H1 (cell line): Measurements from ENCODE around the gene FGF10. TPM values are rescaled to one million over a fixed set of nuclear protein-coding genes. Genes with fewer than 3 reads are reported as not detected.

Source experiments
- CTCF ChIA-PET: fragments of 300-600 bp; sonication (Branson Sonifier 250); formaldehyde crosslinking; loops from one replicate; lab custom pipeline; 2021; ENCODE audit not compliant: partially characterized antibody; lab: Charles Lee
- POLR2A ChIA-PET: fragments of 300-600 bp; sonication (Branson Sonifier 250); formaldehyde crosslinking; loops from one replicate; lab custom pipeline; 2021; ENCODE audit warnings: inconsistent platforms; ENCODE audit not compliant: partially characterized antibody; lab: Charles Lee
- DNase-seq, 2 experiments: peaks; one replicate each; pipeline versions ENCODE4 v3.0.0 to v3.0.0-alpha.2; 2010 to 2022; ENCODE audit warnings: low spot score in 2 of 2, low read depth in 1 of 2, mixed read lengths in 1 of 2
- FAIRE-seq: peaks from 2 replicates; lab custom pipeline; 2011; peaks lifted over from hg19 to GRCh38; lab: Jason Lieb, UNC
- H2AFZ ChIP-seq: 2 replicates; pipeline ENCODE4 v1.8.1; 2012; ENCODE audit warnings: low read length, inconsistent platforms
- H2AK5ac ChIP-seq: 2 replicates; pipeline ENCODE4 v1.6.1; 2013; ENCODE audit warnings: low read depth, low read length
- H2BK120ac ChIP-seq: replicated peaks from 2 replicates; pipeline ENCODE3; 2013; ENCODE audit warnings: low read depth, low read length, inconsistent platforms
- H2BK12ac ChIP-seq: 2 replicates; pipeline ENCODE4 v1.6.1; 2013; ENCODE audit warnings: low read depth, low read length
- H2BK15ac ChIP-seq: 2 replicates; pipeline ENCODE4 v1.6.1; 2013; ENCODE audit warnings: low read length
- H2BK20ac ChIP-seq: 2 replicates; pipeline ENCODE4 v1.6.1; 2013; ENCODE audit warnings: low read length
- H2BK5ac ChIP-seq: 2 replicates; pipeline ENCODE4 v1.6.1; 2013; ENCODE audit warnings: low read depth, low read length
- H3K14ac ChIP-seq: 2 replicates; pipeline ENCODE4 v1.6.1; 2013; ENCODE audit warnings: inconsistent platforms; ENCODE audit not compliant: insufficient read length
- H3K18ac ChIP-seq: 2 replicates; pipeline ENCODE4 v1.6.1; 2013; ENCODE audit warnings: low read length; ENCODE audit errors: extremely low read depth
- H3K23ac ChIP-seq: 2 replicates; pipeline ENCODE4 v1.6.1; 2013; ENCODE audit warnings: inconsistent platforms; ENCODE audit not compliant: insufficient read length
- H3K23me2 ChIP-seq: 2 replicates; pipeline ENCODE4 v1.6.1; 2013; ENCODE audit warnings: low read depth, low read length
- H3K27ac ChIP-seq: 2 replicates; pipeline ENCODE4 v1.6.1; 2011; ENCODE audit warnings: low read depth, low read length, inconsistent platforms
- H3K27me3 ChIP-seq, 4 experiments: replicated peaks in 1 of 4; 1 replicate in 1 of 4; 2 replicates in 3 of 4; pipeline versions ENCODE4 v1.6.1 to v1.8.1; 2011 to 2013; ENCODE audit warnings: low read length in 3 of 4, mild to moderate bottlenecking in 3 of 4, inconsistent platforms in 2 of 4, mixed read lengths in 2 of 4, moderate library complexity in 1 of 4; ENCODE audit not compliant: control insufficient read depth in 3 of 4, insufficient read depth in 3 of 4; ENCODE audit errors: extremely low read depth in 1 of 4
- H3K36me3 ChIP-seq, 4 experiments: 2 replicates each; pipeline versions ENCODE4 v1.6.1 to v1.8.1; 2011 to 2013; ENCODE audit warnings: mild to moderate bottlenecking in 4 of 4, low read length in 3 of 4, moderate library complexity in 2 of 4, control low read depth in 1 of 4, inconsistent platforms in 1 of 4; ENCODE audit not compliant: insufficient read depth in 4 of 4, control insufficient read depth in 2 of 4
- H3K4ac ChIP-seq: replicated peaks from 2 replicates; pipeline ENCODE3; 2013; ENCODE audit warnings: low read length, low read depth, mixed read lengths, inconsistent platforms; ENCODE audit not compliant: insufficient read length
- H3K4me1 ChIP-seq, 4 experiments: replicated peaks in 1 of 4; 1 replicate in 1 of 4; 2 replicates in 3 of 4; pipeline versions ENCODE4 v1.6.1 to v1.8.1; 2011 to 2013; ENCODE audit warnings: low read length in 3 of 4, inconsistent platforms in 2 of 4, mixed read lengths in 1 of 4; ENCODE audit not compliant: insufficient read depth in 4 of 4, control insufficient read depth in 3 of 4
- H3K4me2 ChIP-seq, 2 experiments: 2 replicates each; pipeline versions ENCODE4 v1.6.1 to v1.8.1; 2011 to 2013; ENCODE audit warnings: low read depth in 2 of 2, low read length in 2 of 2, control low read depth in 1 of 2, inconsistent platforms in 1 of 2, mild to moderate bottlenecking in 1 of 2; ENCODE audit not compliant: insufficient read depth in 1 of 2
- H3K4me3 ChIP-seq, 4 experiments: fragments of 200-600, 300-600 bp in 1 of 4; sonication (generic), shearing (Covaris generic), sonication (Bioruptor Twin) in 1 of 4; 2 replicates each; pipeline versions ENCODE4 v1.5.1 to v1.8.1; 2011 to 2016; ENCODE audit warnings: low read length in 4 of 4, low read depth in 3 of 4, control low read depth in 2 of 4, inconsistent platforms in 2 of 4, mild to moderate bottlenecking in 2 of 4, mixed read lengths in 1 of 4, moderate library complexity in 1 of 4; ENCODE audit not compliant: insufficient read depth in 2 of 4; ENCODE audit errors: extremely low read depth in 1 of 4
- H3K56ac ChIP-seq: replicated peaks from 2 replicates; pipeline ENCODE3; 2013; ENCODE audit warnings: low read depth, mild to moderate bottlenecking, mixed read lengths, low read length, inconsistent platforms; ENCODE audit not compliant: insufficient read length
- H3K79me1 ChIP-seq: 2 replicates; pipeline ENCODE4 v1.6.1; 2013; ENCODE audit warnings: low read depth, low read length, control low read depth
- H3K79me2 ChIP-seq, 2 experiments: 2 replicates each; pipeline versions ENCODE4 v1.6.1 to v1.8.1; 2012 to 2013; ENCODE audit warnings: low read length in 2 of 2, mild to moderate bottlenecking in 2 of 2, inconsistent platforms in 1 of 2; ENCODE audit not compliant: insufficient read depth in 2 of 2, control insufficient read depth in 1 of 2
- H3K9ac ChIP-seq, 4 experiments: replicated peaks in 1 of 4; 1 replicate in 1 of 4; 2 replicates in 3 of 4; pipeline versions ENCODE4 v1.6.1 to v1.8.1; 2011 to 2013; ENCODE audit warnings: low read depth in 3 of 4, low read length in 3 of 4, control low read depth in 2 of 4, mild to moderate bottlenecking in 2 of 4, moderate library complexity in 2 of 4, inconsistent platforms in 1 of 4; ENCODE audit errors: extremely low read depth in 1 of 4
- H3K9me3 ChIP-seq, 2 experiments: 2 replicates each; pipeline versions ENCODE4 v1.6.1 to v1.8.1; 2012 to 2013; ENCODE audit warnings: mild to moderate bottlenecking in 2 of 2, moderate library complexity in 2 of 2, control low read depth in 1 of 2, inconsistent platforms in 1 of 2, low read depth in 1 of 2, low read length in 1 of 2, mixed read lengths in 1 of 2; ENCODE audit not compliant: insufficient read depth in 2 of 2
- H4K20me1 ChIP-seq, 2 experiments: replicated peaks in 1 of 2; 2 replicates each; pipeline versions ENCODE3 to v1.8.1; 2011 to 2013; ENCODE audit warnings: inconsistent platforms in 2 of 2, low read length in 2 of 2, mild to moderate bottlenecking in 1 of 2; ENCODE audit not compliant: insufficient read depth in 2 of 2, control insufficient read depth in 1 of 2
- H4K5ac ChIP-seq: 2 replicates; pipeline ENCODE4 v1.6.1; 2013; ENCODE audit warnings: low read length, low read depth, mixed read lengths, inconsistent platforms; ENCODE audit not compliant: insufficient read length
- H4K8ac ChIP-seq: 2 replicates; pipeline ENCODE4 v1.8.0; 2013; ENCODE audit warnings: mild to moderate bottlenecking, moderate library complexity, low read length, inconsistent platforms; ENCODE audit not compliant: insufficient read depth; ENCODE audit errors: extremely low read depth
- H4K91ac ChIP-seq: replicated peaks from 2 replicates; pipeline ENCODE3; 2013; ENCODE audit warnings: low read length, mixed read lengths, inconsistent platforms; ENCODE audit not compliant: insufficient read length
- KDM1A ChIP-seq: fragments of 200-600, 300-600 bp; sonication (generic); IDR thresholded peaks from 2 replicates; pipeline ENCODE4 v1.7.1; 2016; ENCODE audit warnings: mild to moderate bottlenecking, low read length, borderline replicate concordance
- RAD21 ChIP-seq, 2 experiments: IDR thresholded peaks in 1 of 2; conservative IDR thresholded peaks in 1 of 2; 2 replicates each; pipeline ENCODE4 v1.6.1; 2011; ENCODE audit warnings: low read depth in 2 of 2, low read length in 2 of 2, improper control_type of control experiment in 1 of 2, inconsistent platforms in 1 of 2, mild to moderate bottlenecking in 1 of 2, moderate library complexity in 1 of 2
- RBBP5 ChIP-seq: IDR thresholded peaks from 2 replicates; pipeline ENCODE4 v1.7.1; 2012; ENCODE audit warnings: low read depth, mild to moderate bottlenecking, inconsistent platforms, low read length, moderate library complexity, borderline replicate concordance
- SUZ12 ChIP-seq: fragments of 200-600 bp; sonication (generic); IDR thresholded peaks from 2 replicates; pipeline ENCODE4 v1.6.1; 2012; ENCODE audit warnings: mild to moderate bottlenecking, inconsistent platforms, low read length, moderate library complexity, mixed read lengths
- TBP ChIP-seq: IDR thresholded peaks from 2 replicates; pipeline ENCODE4 v1.6.1; 2011; ENCODE audit warnings: low read depth, low read length, improper control_type of control experiment
- WGBS, 2 experiments: shearing (Covaris generic) in 1 of 2; methylation state at CpG; one replicate each; pipeline versions ENCODE4 v1.1.6 to v1.1.7; 2013 to 2015; ENCODE audit warnings: low lambda C conversion rate in 2 of 2, mixed read lengths in 2 of 2, inconsistent platforms in 1 of 2, low coverage in 1 of 2, missing lambda C conversion rate in 1 of 2; ENCODE audit not compliant: insufficient replicate concordance in 2 of 2, insufficient coverage in 1 of 2, insufficient read length in 1 of 2; ENCODE audit errors: extremely low coverage in 1 of 2, missing lambda C conversion rate in 1 of 2; 5-methylcytosine and 5-hydroxymethylcytosine counted together
- long read RNA-seq, 2 experiments: library from RNA in 1 of 2; library from capped mRNA in 1 of 2; stranded (forward); transcript quantifications; one replicate each; pipeline ENCODE4 v2.0.0, GENCODE V29; 2021; ENCODE audit warnings: inconsistent platforms in 1 of 2
- polyA minus RNA-seq, 3 experiments: library from RNA; depleted of rRNA, polyadenylated mRNA; stranded (reverse); fragments of >200 nt; gene quantifications; 1 replicate in 2 of 3; 2 replicates in 1 of 3; pipeline ENCODE4 v1.2.3, GENCODE V29; 2011
- polyA plus RNA-seq, 7 experiments: library from polyadenylated mRNA; depleted of rRNA in 3 of 7; stranded (reverse) in 5 of 7; unstranded in 2 of 7; fragments of >200 nt in 5 of 7; fragments of 200-250 nt in 2 of 7; gene quantifications; 1 replicate in 5 of 7; 2 replicates in 1 of 7; 4 replicates in 1 of 7; pipeline versions ENCODE4 v1.2.1 to v1.2.3, GENCODE V29; 2011 to 2013; ENCODE audit warnings: missing spikeins in 2 of 7, mixed read lengths in 2 of 7
- total RNA-seq: library from RNA; stranded (reverse); fragmentation: NEBNext Ultra II Directional; extraction: Animal tissue kit (Norgen Biotek cat#: 25700); gene quantifications from 2 replicates; pipeline ENCODE4 v1.2.1, GENCODE V29; 2021
- TF ChIP-seq, protein P1 (sequence below), 3 experiments: IDR thresholded peaks; 1 replicate in 2 of 3; 2 replicates in 1 of 3; pipeline versions ENCODE4 v1.5.1 to v1.6.1; 2011; ENCODE audit warnings: low read length in 3 of 3, mild to moderate bottlenecking in 3 of 3, inconsistent platforms in 2 of 3, low read depth in 1 of 3, moderate library complexity in 1 of 3; ENCODE audit not compliant: insufficient read depth in 1 of 3; ENCODE audit errors: control extremely low read depth in 1 of 3

FGF10 gene
- total RNA-seq (0.42 and 0.54 TPM in 2 replicates), polyA plus RNA-seq (2011; rRNA removed) (0.06 and 0.09 TPM in 2 replicates), polyA minus RNA-seq (2011; rRNA and poly(A)+ RNA removed) (0.16 and 0.39 TPM in 2 replicates)
- 0.10 TPM for polyA plus RNA-seq (2011; cell fraction: cytosol; rRNA removed)
- polyA plus RNA-seq (2011; cell fraction: nucleus; rRNA removed) = 0.10 TPM
- polyA plus RNA-seq (2012, experiment 1 of 2) = 0.08 TPM in 1 of 4 replicates, not detected in the others
- not detected for polyA plus RNA-seq (2012, experiment 2 of 2)
- 0.26 TPM for polyA plus RNA-seq (2013, experiment 1 of 2)
- 0.29 TPM for polyA plus RNA-seq (2013, experiment 2 of 2)
- not detected for polyA minus RNA-seq (2011; cell fraction: cytosol; rRNA and poly(A)+ RNA removed)
- polyA minus RNA-seq (2011; cell fraction: nucleus; rRNA and poly(A)+ RNA removed) = 0.30 TPM
- long read RNA-seq, experiment 1 = 0 reads
- long read RNA-seq, experiment 2, partial matches to known transcripts = 0 of 1 reads
- long read RNA-seq, experiment 2, other reads (novel, unspliced or antisense) = 0 of 1 reads

- H4K91ac ChIP-seq = no peak within 1 kb of the TSS
- no peak within 1 kb of the TSS for H3K14ac ChIP-seq
- peak within 1 kb of the TSS; percentile 96 for H2AFZ ChIP-seq
- H4K8ac ChIP-seq = no peak within 1 kb of the TSS
- H4K20me1 ChIP-seq = no peaks in the 10 kb centered on the region
- H2BK12ac ChIP-seq = no peak within 1 kb of the TSS
- no peak within 1 kb of the TSS for H2BK5ac ChIP-seq
- H3K79me1 ChIP-seq = no peaks in the 10 kb centered on the region
- no peak within 1 kb of the TSS for H3K27ac ChIP-seq
- H4K5ac ChIP-seq = no peak within 1 kb of the TSS
- CTCF ChIA-PET = interaction anchor here (0.6 to 1.2 kb wide), 2 partner anchors 42 to 57 kb away, joined by 3 to 4 read pairs; no protein-coding TSS in a partner anchor
- DNase-seq = peak; percentile 33 to 69
- FAIRE-seq = no peak
- POLR2A ChIA-PET = no interaction called here
- peaks cover 6 to 32% (median 25%) of the 10 kb centered on the region in 4 experiments for H3K27me3 ChIP-seq
- H2BK20ac ChIP-seq = peak within 1 kb of the TSS; percentile 21; the same call in 1 of the 2 replicates
- peak within 1 kb of the TSS; percentile 83 to 96 for H3K4me2 ChIP-seq
- no peak within 1 kb of the TSS for H3K4ac ChIP-seq
- H3K9ac ChIP-seq = peak within 1 kb of the TSS in 1 of 4 experiments; percentile 32; a peak in 2 of 7 replicates
- no peak within 1 kb of the TSS for H2BK15ac ChIP-seq
- 1% methylated on average over 25 of the region's 35 CpGs; no CpG with 5 or more reads in 1 of the 2 experiments for WGBS, 2 experiments
- no peak within 1 kb of the TSS for H2AK5ac ChIP-seq
- peak within 1 kb of the TSS; percentile 56 to 72 (median 61) for H3K4me3 ChIP-seq
- peaks cover 16% of the 10 kb centered on the region for H3K23me2 ChIP-seq
- no peaks in the 10 kb centered on the region for H3K36me3 ChIP-seq
- no peak within 1 kb of the TSS for H2BK120ac ChIP-seq
- H3K79me2 ChIP-seq = no peaks in the 10 kb centered on the region
- no peak within 1 kb of the TSS for H3K23ac ChIP-seq
- no peak within 1 kb of the TSS; the same call in 1 of the 2 replicates for H3K18ac ChIP-seq
- H3K56ac ChIP-seq = no peak within 1 kb of the TSS
- H3K4me1 ChIP-seq = peaks cover 2 to 11% (median 4%) of the 10 kb centered on the region in 4 experiments; a peak in 5 of 7 replicates
- H3K9me3 ChIP-seq = no peaks in the 10 kb centered on the region
- TF ChIP-seq, protein P1, sequence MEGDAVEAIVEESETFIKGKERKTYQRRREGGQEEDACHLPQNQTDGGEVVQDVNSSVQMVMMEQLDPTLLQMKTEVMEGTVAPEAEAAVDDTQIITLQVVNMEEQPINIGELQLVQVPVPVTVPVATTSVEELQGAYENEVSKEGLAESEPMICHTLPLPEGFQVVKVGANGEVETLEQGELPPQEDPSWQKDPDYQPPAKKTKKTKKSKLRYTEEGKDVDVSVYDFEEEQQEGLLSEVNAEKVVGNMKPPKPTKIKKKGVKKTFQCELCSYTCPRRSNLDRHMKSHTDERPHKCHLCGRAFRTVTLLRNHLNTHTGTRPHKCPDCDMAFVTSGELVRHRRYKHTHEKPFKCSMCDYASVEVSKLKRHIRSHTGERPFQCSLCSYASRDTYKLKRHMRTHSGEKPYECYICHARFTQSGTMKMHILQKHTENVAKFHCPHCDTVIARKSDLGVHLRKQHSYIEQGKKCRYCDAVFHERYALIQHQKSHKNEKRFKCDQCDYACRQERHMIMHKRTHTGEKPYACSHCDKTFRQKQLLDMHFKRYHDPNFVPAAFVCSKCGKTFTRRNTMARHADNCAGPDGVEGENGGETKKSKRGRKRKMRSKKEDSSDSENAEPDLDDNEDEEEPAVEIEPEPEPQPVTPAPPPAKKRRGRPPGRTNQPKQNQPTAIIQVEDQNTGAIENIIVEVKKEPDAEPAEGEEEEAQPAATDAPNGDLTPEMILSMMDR (IDR thresholded peaks at IDR 0.05; ENCODE audit: control extremely low read depth in 1 of 3, insufficient read depth in 1 of 3, low read depth in 1 of 3, low read length in 3 of 3) = no peak
- TF ChIP-seq TBP (0 out of 2 replicates have a peak, but pooled peaks have one; percentile 21), RBBP5 (peak; percentile 47; the same call in 1 of the 2 replicates), RAD21 (IDR thresholded peaks at IDR 0.05 in 1 of 2, conservative IDR thresholded peaks at IDR 0.05 in 1 of 2; ENCODE audit: low read depth in 2 of 2, low read length in 2 of 2) (peak in 1 of 2 experiments; percentile 2; a peak in 1 of 4 replicates), KDM1A (no peak), SUZ12 (peak; percentile 27; the same call in 1 of the 2 replicates)
These were observed at the start of gene FGF10 for GRCh38 chr5:44389090-44389822. TSS of gene FGF10 (minus strand) at chr5:44389420. CDS start at chr5:44388682, 738 bp downstream.
